HEK293T (cell line): Measurements from ENCODE around the gene NETO2.

Experiments
- ARNT ChIP-seq: fragments of 450-650 bp; IDR thresholded peaks from 2 replicates; pipeline ENCODE4 v1.6.1; 2017; ENCODE audit warnings: mild to moderate bottlenecking
- BHLHE40 ChIP-seq: fragments of 450-650 bp; IDR thresholded peaks from 2 replicates; pipeline ENCODE4 v1.6.1; 2016; ENCODE audit warnings: mild to moderate bottlenecking, moderate library complexity, borderline replicate concordance
- CTBP1 ChIP-seq: fragments of 450-650 bp; IDR thresholded peaks from 2 replicates; pipeline ENCODE4 v1.6.1; 2016; ENCODE audit warnings: borderline replicate concordance
- ELF4 ChIP-seq: fragments of 450-650 bp; IDR thresholded peaks from 2 replicates; pipeline ENCODE4 v1.6.1; 2017; ENCODE audit warnings: antibody characterized with exemption
- FOXK2 ChIP-seq: fragments of 450-650 bp; IDR thresholded peaks from 2 replicates; pipeline ENCODE4 v1.6.1; 2016; ENCODE audit warnings: mild to moderate bottlenecking
- FOXM1 ChIP-seq: fragments of 450-650 bp; IDR thresholded peaks from 2 replicates; pipeline ENCODE4 v1.6.1; 2017; ENCODE audit warnings: mild to moderate bottlenecking, borderline replicate concordance
- HDGF ChIP-seq: fragments of 450-650 bp; IDR thresholded peaks from 2 replicates; pipeline ENCODE4 v1.6.1; 2017; ENCODE audit warnings: antibody characterized with exemption, borderline replicate concordance
- L3MBTL2 ChIP-seq: fragments of 450-650 bp; conservative IDR thresholded peaks from 2 replicates; pipeline ENCODE4 v1.6.1; 2016; ENCODE audit warnings: mild to moderate bottlenecking
- LEF1 ChIP-seq: fragments of 450-650 bp; IDR thresholded peaks from 2 replicates; pipeline ENCODE4 v1.6.1; 2017; ENCODE audit warnings: mild to moderate bottlenecking, borderline replicate concordance
- NFRKB ChIP-seq: fragments of 450-650 bp; IDR thresholded peaks from 2 replicates; pipeline ENCODE4 v1.6.1; 2016; ENCODE audit warnings: mild to moderate bottlenecking, moderate library complexity
- SP1 ChIP-seq: fragments of 450-650 bp; IDR thresholded peaks from 2 replicates; pipeline ENCODE4 v1.6.1; 2017
- TARDBP ChIP-seq: fragments of 450-650 bp; IDR thresholded peaks from 2 replicates; pipeline ENCODE4 v1.6.1; 2016
- ZNF384 ChIP-seq: fragments of 450-650 bp; IDR thresholded peaks from 2 replicates; pipeline ENCODE4 v1.6.1; 2016
- TF ChIP-seq, protein P1 (sequence below): fragments of 450-650 bp; IDR thresholded peaks from 2 replicates; pipeline ENCODE4 v1.6.1; 2016

DNA sequence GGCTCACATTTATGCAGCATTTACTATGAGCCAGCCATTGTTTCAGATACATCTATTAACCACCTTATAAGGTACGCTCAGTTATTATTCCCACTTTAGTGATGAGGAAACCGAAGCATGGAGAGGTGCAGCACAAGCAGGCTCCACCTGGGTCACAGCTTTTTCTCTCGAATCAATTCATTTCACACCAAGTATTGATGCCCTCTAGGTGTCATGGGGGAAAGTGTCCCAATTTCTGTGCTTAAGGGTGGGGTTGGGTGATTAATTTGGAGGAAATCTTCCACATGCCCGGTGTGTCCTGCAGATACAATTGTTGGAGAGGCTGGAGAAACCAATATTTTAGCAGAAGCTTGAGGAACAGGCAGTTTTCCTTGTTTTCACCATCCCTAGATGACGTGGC, 107.5 kb downstream of the NETO2 start:
- no peak for TF ChIP-seq ELF4
- no peak for TF ChIP-seq ZNF384
- TF ChIP-seq, protein P1, sequence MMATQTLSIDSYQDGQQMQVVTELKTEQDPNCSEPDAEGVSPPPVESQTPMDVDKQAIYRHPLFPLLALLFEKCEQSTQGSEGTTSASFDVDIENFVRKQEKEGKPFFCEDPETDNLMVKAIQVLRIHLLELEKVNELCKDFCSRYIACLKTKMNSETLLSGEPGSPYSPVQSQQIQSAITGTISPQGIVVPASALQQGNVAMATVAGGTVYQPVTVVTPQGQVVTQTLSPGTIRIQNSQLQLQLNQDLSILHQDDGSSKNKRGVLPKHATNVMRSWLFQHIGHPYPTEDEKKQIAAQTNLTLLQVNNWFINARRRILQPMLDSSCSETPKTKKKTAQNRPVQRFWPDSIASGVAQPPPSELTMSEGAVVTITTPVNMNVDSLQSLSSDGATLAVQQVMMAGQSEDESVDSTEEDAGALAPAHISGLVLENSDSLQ, result no peak
- TF ChIP-seq CTBP1, result no peak
- TF ChIP-seq L3MBTL2, result no peak
- TF ChIP-seq TARDBP, result no peak
- no peak for TF ChIP-seq ARNT
- no peak for TF ChIP-seq BHLHE40
- TF ChIP-seq LEF1, result no peak
- no peak for TF ChIP-seq SP1
- no peak for TF ChIP-seq FOXK2
- TF ChIP-seq NFRKB, result no peak
- no peak for TF ChIP-seq FOXM1
- no peak for TF ChIP-seq HDGF
